T follicular helper cell (primary cell): ENCODE measurements around the gene LMAN2.
"Not testable (repeated sequence)": the region's sequence is repeated elsewhere in the genome, so short reads cannot be mapped to it uniquely, and the experiment has no call there.

Source experiments
- DNase-seq: peaks from one replicate; pipeline ENCODE4 v3.0.0-alpha.2; 2020; ENCODE audit warnings: low read depth

Gene LMAN2

DNA sequence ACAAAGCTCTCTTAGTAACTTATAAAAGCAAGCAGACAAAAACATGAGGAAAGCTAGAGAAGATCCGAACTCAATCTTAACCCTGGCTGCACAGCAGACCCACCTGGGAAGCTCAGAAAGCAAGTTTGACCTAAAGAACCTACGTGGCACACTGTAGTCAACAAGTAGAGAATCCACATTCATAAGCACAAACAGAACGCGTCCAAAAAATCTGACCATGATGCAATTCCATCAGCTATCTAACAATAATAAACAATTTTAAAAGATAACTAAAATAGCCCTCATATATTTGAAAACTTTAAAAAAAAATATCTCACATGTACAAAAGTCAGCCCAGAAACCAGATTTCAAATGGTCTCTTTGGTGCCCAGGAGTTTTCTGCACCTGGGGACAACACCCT lies 4.6 kb downstream of the LMAN2 start:
- no peak for DNase-seq

DNA sequence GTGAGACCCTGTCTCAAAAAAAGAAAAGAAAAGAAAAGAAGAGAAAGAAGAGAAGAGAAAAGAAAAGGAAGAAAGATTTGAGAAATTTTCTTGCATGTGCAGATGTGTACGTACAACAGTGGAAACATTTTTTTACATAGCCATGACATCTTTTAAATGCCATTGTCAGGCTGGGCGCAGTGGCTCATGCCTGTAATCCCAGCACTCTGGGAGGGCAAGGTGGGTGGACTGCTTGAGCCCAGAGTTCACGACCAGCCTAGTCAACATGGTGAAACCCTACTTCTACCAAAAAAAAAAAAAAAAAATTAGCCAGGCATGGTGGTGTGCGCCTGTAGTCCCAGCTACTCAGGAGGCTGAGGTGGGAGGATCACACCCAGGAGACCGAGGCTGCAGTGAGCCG lies 6.6 kb downstream of the LMAN2 start:
- no peak for DNase-seq

DNA sequence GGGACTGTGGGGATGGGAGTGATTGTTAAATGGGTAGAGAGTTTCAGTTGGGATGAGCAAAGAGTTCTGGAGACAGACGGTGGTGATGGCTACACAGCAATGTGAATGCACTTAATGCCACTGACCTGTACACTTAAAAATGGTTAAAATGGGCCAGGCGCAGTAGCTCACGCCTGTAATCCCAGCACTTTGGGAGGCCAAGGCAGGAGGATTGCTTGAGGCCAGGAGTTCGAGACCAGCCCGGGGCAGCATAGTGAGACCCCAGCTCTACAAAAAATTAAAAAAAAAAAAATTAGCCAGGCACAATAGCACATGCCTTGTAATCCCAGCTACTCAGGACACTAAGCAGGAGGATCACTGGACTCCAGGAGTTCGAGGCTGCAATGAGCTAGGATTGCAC lies 7.7 kb downstream of the LMAN2 start:
- no peak for DNase-seq

DNA sequence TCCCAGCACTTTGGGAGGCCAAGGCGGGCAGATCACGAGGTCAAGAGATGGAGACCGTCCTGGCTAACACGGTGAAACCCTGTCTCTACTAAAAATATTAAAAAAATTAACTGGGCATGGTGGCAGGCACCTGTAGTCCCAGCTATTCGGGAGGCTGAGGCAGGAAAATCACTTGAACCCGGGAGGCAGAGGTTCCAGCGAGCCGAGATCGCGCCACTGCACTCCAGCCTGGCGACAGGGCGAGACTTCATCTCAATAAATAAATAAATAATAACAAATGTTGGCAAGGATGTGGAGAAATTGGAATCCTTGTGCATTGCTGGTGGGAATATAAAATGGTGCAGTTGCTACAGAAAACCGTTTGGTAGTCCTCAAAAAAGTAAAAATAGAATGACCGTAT lies 8.5 kb downstream of the LMAN2 start:
- not testable (repeated sequence) for DNase-seq

DNA sequence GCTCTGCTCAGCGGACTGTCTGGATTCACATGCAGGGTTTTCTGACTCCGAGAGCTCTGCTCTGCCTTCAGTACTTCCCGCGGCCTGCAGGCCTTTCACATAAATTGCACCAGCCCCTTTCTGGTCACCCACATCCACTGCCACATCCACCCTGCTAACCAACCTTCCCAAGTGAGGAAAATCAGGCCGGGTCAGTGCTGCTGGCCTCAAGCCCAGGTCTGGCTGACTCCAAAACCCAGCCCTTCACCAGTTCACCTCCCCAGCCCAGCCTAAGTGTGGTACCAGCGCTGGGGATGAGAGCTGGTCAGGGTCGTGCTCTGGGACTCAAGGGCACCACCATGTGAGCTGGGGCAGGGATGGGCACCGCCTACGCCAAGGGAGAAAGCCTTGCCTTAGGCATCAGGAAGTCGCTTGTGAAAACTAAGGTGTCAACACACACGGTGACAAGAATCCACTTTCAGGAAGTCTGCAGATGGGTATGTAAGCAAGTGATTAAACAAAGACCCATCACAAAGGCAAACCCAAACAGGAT lies 12.3 kb downstream of the LMAN2 start:
- DNase-seq = no peak

DNA sequence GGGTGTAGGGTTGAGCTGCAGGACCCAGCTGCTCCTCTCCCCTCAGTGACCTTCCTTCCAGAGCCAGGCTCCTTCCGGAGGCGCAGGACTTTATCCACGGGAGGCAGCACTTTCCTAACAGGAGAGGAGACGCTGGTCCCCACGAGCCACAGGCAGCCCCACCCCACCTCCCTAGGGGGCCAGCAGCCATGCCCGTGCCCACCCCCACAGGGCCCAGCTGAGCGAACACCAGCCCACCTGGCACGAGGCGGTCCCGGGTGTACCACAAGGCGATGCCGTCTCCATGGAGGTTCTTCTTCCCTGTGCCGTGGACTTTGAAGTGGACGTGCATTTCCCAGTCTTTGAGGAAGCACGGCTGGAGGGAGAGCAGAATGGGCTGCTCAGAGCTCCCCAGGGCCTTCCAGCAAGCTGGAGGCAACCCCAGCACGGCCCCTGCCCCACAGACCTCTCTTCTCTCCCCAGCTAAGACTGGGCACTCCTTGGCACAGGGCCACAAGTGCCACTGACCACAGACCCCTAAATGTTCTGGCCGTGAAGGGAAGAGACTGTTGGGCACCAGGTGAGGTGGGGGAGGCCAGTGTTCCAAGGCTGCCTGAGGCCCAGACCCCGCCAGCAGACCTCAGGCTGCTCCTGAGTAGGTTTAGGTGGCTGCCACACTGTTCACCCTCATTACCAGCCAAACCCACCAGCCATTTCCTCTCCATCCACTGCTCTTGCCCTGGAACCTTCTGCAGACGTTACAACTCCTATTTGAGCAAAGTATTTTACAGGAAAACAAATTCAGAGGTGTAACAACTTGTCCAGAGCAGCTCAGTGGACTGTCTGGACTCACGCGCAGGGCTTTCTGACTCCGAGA lies 13.0 kb downstream of the LMAN2 start:
- no peak for DNase-seq

DNA sequence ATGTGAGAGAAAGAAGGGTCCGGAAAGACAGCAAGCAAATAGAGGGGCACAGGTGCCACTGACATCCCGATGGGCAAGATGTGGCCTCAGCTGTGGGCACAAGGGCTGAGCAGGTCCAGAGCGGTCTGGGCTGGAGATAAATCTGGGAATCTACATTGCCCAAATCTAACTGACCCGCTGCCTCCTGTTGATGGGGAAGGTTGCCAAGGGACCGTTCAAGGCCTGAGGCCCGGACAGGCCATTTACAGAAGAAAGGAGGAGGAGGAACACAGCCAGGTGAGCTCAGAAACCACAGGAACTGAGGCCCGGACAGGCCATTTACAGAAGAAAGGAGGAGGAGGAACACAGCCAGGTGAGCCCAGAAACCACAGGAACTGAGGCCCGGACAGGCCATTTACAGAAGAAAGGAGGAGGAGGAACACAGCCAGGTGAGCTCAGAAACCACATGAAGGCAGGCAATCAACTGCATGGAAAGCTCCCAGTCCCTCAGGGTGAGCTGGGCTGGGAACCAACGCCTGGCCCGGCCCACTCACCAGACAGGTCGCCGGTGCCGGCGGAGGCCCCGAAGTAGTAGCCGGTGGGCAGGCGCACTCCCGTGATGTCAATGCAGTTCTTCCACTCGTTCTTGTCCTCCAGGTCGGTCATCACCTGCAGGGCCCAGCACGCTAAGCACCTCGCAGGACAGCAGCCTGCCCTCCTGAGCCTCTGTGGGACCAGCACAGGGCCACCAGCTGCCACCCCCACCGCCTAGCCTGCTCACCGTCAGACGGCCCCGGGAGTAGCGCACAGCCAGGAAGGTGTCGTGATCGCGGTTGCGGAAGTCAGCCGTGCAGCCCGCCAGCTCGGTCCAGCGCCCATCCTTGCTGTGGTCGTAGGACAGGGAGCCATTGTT lies 14.6 kb downstream of the LMAN2 start:
- no peak for DNase-seq

DNA sequence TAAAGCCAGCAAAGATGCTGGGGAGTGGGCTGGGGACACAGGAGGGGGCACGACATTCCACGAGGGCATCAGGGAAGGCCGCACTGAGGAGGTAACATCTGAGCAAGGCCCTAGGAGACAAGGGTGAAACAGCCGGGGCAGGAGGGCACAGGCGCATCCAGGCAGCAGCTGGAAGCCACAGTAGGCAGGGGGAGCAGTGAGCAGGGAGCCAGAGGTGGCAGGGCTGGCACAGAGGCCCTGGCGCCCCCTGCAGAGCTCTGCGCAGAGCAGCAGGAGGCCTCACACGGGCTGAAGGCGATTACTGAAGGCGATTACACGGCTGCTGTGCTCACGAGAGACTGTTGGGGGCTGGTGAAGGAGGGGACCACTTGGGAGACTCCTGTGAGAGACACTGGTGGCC lies 15.4 kb downstream of the LMAN2 start:
- no peak for DNase-seq

DNA sequence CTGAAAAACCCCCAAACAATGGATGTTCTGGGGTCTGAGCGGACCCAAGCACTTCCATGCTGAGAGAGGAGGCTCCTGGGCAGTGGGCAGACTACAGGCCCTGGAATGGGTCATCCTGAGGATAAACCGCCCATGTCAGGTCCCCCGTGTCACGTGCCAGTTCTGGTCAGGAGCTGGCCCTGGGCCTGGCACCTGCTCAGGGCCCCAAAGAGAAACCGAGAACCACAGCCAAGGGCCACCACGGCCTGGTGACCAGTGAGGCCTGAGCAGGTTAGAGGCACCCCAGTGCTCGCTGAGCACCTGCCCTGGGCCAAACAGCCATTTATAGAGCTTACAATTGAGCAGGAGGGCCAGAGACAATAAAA lies 15.8 kb downstream of the LMAN2 start:
- no peak for DNase-seq

DNA sequence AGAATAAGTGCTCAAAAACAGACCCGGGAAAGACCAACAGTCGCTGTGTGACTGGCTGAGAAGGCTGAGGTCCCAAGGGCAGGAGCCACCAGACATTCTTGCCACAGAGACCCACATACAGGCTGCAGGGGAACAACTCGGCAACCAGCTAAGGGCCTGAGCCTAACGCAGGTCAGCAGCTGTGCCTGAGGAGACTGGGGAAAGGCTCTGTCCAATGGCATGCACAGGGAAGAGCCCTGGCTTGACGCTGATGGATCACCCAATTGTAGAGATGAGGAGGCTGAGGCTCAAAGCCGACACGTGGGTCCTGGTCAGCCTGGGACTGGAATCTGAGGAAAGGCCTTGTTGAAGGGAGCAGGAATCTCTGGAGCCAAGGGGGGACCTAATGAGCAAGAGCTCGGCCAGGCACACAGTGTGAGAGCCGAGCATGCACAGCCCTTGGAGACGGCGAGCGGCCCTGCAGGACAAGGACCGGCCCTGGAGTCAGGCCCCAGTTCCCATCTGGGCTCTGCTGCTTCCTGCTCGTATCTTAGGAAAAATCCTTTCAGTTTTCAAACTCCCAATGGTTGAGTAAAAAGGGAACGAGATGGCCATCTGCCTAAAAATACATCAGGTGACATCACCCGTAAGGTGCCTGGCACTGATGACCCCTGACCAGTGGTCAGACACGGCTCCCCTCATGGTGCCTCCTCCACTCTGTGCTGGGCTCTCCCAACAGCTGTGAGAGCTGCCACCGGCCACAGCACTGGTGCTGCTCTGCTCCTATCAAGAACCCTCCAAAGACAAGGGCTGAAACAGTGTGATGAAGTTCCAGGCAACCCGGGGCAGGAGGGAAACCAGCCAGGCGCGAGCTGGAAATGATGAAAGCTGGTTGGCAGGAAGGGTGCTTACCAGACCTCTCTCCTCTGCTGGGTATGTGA lies 16.4 kb downstream of the LMAN2 start:
- no peak for DNase-seq

DNA sequence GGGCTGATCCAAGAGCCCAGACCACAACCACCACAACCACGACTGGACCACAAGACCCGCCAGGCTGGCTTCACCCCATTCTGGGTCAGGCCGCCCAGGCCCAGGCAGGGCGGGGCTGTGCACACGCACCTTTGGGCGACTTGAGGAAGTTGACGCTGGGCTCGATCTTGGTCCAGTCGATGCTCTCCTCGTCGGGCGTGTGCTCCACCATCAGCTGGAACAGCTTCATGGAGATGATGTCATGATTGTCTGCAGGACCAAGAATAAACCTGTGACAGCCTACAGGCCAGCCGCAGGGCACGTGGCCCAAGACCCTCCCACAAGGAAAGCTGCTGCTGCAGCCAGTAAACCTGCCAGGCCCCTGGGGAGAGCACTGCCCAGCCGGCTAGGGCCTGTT lies 17.3 kb downstream of the LMAN2 start:
- no peak for DNase-seq

DNA sequence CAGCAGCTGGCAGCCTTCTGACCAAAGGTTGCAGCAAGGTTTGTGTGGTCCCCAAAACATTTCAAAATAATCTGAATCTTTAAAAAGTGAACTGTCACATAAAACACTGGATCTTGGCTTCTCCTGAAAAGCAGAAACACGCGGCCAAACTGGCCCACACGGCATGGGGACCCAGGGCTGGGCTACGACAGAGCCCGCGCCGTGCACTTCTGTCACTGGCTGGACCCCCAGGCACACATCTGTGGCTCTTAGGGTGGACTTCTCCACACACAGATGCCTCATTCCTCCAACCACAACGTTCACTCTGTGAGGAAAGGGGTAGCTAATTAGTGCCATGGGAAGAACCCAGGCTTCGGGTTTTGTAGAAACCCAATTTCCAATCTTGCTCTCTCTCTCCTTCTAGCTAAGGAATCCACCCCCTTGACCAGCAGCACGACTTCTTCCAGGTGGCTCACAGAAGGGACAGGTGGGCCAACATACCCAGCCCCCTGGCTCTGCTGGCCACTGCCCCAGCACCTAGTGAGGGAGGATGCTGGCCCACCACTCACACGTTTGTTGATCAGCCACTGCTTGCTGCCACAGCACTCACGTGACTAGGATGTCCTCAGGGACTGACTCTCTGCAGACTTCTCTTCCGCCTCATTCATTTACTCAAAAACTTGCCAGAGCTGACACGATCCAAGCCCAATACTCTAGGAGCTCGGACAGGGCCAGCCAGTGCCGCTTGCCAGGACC lies 17.9 kb downstream of the LMAN2 start:
- no peak for DNase-seq

DNA sequence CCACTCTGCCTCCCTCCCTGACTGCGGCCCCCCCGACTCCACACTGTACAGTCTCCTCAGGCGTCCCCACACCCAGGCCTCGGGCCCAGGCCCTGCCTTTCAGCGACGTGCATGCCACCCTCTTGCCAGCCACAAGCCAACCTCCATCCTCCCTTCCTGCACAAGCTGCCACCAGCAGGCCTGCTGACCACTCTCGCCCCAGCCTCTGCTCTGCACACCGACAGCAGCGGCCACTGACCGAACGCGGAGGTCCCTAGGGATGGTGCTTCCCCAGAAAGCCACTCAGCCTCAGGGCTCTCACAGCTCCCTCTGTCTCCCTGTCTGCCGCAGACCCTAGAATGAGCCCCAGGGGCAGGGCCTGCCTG lies 18.6 kb downstream of the LMAN2 start:
- DNase-seq = no peak

DNA sequence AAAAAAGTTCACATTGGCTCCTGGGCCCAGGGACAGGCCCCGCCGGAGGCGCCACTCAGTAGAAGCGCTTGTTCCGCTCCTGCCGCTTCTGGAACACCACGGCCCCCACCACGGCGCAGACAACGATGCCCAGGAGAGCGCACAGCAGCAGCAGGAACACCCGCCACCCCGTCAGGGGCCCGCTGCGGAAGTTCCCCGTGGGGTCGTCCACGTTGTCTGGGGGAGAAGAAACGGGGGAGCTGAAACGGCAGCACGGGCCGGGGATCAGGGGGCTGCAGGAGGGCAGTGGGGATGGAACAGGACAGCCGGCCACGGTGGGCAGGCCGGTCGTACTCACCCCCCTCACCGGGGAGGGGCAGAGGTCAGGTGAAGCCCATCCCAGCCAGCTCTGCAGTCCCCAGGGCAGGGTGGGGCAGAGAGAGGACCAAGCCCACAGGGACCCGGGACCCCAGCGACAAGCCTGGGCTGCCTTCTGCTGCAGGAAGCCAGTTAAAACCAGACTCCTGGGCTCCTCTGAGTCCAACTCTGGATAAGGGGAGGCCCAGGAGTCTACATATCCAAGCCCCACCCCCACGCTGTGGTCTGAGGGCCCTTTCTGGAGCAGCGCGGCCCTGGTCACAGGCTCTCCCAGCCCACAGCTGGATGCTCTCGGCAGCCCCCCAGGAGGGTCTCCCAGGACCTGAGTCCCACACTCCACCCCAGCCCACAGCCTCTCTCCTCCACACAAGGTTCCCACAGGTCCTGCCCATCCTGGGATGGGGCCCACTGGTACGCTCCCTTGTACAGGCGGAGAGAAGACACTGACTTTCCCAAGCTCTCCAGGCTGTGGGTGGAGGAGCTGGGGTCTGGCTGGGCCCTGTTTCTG lies 19.2 kb downstream of the LMAN2 start:
- DNase-seq = no peak

DNA sequence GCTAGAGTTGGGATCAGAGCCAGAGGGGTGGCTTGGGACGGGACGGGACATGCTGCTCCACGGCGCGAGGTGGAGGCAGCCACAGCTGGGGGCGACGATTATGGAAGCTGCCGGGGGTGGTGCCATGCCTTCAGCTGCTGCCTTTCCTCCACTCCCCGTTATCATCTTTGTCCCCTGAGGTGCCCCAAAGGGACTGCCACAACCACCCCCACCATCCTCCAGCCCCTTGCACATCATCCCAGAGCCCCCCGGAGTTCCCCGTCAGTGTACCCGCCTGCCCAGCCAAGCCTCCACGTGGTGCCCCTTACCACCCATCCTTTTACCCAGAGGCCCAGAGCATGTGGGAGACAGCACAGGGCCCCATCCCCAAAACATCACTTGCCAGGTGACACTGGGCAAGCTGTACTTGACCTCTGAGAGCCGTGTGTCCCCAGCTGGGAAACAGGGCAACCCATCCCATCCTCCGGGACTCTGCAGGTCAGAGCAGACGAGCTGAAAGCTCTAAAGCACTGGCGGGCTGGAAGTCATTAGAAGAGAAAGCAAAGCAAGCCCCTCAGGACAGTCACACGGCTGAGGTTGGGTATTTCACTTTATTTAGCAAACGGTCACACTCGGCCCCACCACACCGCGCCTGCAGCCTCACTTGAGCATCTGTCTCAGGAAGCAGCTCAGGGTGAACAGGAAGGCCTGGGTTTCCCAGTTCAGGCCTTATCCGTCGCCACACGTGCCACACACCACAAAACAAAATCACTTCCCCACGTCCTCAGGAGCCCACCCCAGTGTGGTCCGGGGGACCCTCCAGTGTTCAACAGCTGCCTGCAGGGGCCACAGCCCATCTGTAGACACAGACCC lies 20.3 kb downstream of the LMAN2 start:
- DNase-seq = no peak

DNA sequence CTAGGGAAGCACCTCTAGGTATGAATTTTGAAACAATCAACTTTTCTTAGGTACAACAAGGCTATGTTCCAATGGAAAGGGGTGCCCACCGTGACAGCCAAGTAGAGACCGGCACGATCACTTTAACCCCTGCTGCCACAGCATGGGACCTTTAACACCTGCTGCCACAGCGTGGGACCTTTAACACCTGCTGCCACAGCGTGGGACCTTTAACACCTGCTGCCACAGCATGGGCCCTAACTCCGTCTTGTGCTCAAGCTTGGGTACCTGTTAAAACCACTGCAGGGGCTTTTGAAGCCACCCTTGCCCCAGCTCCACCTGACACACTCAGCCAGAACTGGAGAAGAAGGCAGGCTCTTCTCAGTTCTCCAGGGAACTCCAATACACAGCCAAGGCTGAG lies 21.6 kb downstream of the LMAN2 start:
- no peak for DNase-seq

DNA sequence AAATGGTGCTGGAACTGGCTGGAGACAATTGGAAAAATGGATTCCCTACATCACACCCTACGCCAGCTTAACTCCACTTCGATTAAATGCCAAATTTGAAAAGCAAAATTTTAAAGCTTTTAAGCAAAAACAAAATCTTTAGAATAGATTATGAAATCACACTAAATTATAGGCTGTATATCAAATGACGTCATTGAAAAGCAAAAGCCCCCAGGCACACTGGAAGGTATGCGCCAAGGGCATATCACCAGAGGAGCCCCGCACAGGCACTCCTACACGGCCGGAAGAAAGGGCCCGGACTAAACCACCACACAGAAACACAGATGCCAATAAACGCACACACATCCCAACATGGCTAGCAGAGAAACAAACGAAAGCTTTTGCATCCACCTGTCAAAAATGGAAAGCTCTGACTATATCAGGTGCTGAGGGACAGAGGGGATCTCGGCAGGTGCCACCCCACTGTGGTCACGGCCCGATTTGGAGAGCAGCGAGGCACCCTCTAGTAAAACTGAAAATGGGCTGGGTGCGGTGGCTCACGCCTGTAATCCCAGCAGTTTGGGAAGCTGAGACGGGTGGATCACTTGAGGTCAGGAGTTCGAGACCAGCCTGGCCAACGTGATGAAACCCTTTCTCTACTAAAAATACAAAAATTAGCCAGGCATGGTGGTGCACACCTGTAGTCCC lies 22.8 kb downstream of the LMAN2 start:
- no peak for DNase-seq
